Ishikawa (cell line): ENCODE data around the gene SETMAR.

Source experiments
- TEAD4 ChIP-seq: IDR thresholded peaks from 2 replicates; pipeline ENCODE4 v1.6.1; 2012
- YY1 ChIP-seq: IDR thresholded peaks from 2 replicates; pipeline ENCODE4 v1.6.1; 2012; ENCODE audit warnings: low read depth

DNA sequence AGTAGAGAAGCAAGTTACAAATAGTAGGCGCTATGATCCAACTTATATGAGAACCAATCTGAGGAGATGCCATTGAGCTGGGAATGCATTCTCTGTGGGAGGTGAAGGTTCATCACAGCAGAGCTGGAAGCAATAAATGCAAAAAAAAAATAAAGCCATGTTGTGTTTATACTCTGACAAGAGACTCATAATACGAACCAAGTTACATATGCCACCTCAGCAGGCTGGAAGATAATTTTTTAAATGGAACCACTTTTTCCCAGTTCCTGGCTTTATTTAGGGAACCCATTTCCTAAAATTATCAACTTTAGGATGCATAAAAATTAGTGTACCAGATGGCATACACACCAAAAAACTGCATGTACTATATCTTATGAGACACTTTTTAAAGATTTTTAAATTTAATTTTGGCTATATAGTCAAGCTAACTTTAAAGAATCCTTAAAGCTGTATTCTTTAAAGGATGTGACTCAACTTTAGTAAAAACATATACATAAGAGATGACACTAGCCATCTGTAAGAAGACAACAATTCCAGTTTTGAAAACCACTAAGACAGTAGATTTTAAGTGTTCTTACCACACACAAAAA lies 23.6 kb upstream of the SETMAR start:
- TF ChIP-seq TEAD4 (no peak), YY1 (no peak)
